ENCODE data around the gene REEP1. TPM values are rescaled to one million over a fixed set of nuclear protein-coding genes. Genes with fewer than 3 reads are reported as not detected.

REEP1 gene
- total and polyA plus RNA-seq, 2 of the 13 experiments (the other 11 are each of a cell fraction or from before 2014, with no cell fraction given): 0.27 TPM; not detected in 1

- intact Hi-C loops (cut with micrococcal nuclease; ENCODE audit: unreplicated experiment): loop anchor here (2.0 to 5.0 kb wide), 3 partner anchors 73 to 545 kb away; no protein-coding TSS in a partner anchor
- BruUV-seq (replicated peaks): no TSS peak
- TF ChIP-seq ZFP1 (CRISPR knock-in tag; IDR thresholded peaks at IDR 0.05) (no peak), ZNF513 (CRISPR knock-in tag; conservative IDR thresholded peaks at IDR 0.05) (no peak), ZNF414 (CRISPR knock-in tag; IDR thresholded peaks at IDR 0.05) (no peak), ZNF34 (CRISPR knock-in tag; IDR thresholded peaks at IDR 0.05; ENCODE audit: borderline replicate concordance) (no peak), NFATC3 (CRISPR knock-in tag; IDR thresholded peaks at IDR 0.05) (no peak), NFIB (CRISPR knock-in tag; IDR thresholded peaks at IDR 0.05; ENCODE audit: borderline replicate concordance) (no peak)
- Histone ChIP-seq H3K27me3 (ENCODE audit: control insufficient read depth in 1 of 2, insufficient read depth in 2 of 2, low read length in 2 of 2) (no peaks in the 10 kb centered on the region), H3K79me2 (ENCODE audit: insufficient read depth, low read length) (no peaks in the 10 kb centered on the region), H2AFZ (ENCODE audit: low read length) (no peak overlapping the region), H3K4me3 (replicated peaks in 1 of 3; ENCODE audit: insufficient read depth in 1 of 3, low read depth in 2 of 3, low read length in 3 of 3) (no peak overlapping the region), H4K20me1 (ENCODE audit: insufficient read depth, low read length) (no peaks in the 10 kb centered on the region), H3K4me2 (ENCODE audit: low read depth, low read length) (no peak overlapping the region), H3K9ac (ENCODE audit: insufficient read depth, low read depth, low read length) (no peak overlapping the region), H3K4me1 (ENCODE audit: insufficient read depth, low read length) (peaks cover 16% of the 10 kb centered on the region), H3K9me3 (ENCODE audit: low read length) (no peaks in the 10 kb centered on the region), H3K27ac (ENCODE audit: extremely low read length, insufficient read depth, low read length) (no peak overlapping the region), H3K36me3 (replicated peaks in 1 of 2; ENCODE audit: control insufficient read depth in 1 of 2, insufficient read depth in 2 of 2, low read length in 2 of 2) (no peaks in the 10 kb centered on the region)
- POLR2A ChIA-PET: interaction anchor here (1.6 kb wide), 1 partner anchor 69 kb away, joined by 8 read pairs; the partner anchor contains the start of gene KDM3A
- 51% methylated on average over 4 of the region's 4 CpGs for WGBS (ENCODE audit: low lambda C conversion rate)
- DNase-seq (ENCODE audit: low spot score) (no peak), ATAC-seq (no peak), FAIRE-seq (no peak)
- in situ Hi-C loops (cut with HindIII; ENCODE audit: extremely low pct_ligation_motif_present, low pct_unique_long_range_greater_than_20kb): loop anchor here (5.0 kb wide), 1 partner anchor 150 kb away; no protein-coding TSS in a partner anchor
- CTCF ChIA-PET (ENCODE audit: low intra/inter-chr PET ratio, low total read pairs): interaction anchor here (2.5 kb wide), 1 partner anchor 151 kb away, joined by 23 read pairs; no protein-coding TSS in a partner anchor
Observed at GRCh38 chr2:86372133-86372532, 34.7 kb upstream of the REEP1 start.
